Heart right ventricle (tissue), 16 donors: ENCODE results near the gene TRIM31. TPM values are rescaled to one million over a fixed set of nuclear protein-coding genes. Genes with fewer than 3 reads are reported as not detected.
"Not testable (repeated sequence)": the region's sequence is repeated elsewhere in the genome, so short reads cannot be mapped to it uniquely, and the experiment has no call there.

Experiments used
- ATAC-seq, 8 donors: fragments of 200-7000 bp; cut with Tn5 transposase; one replicate each; pipeline ENCODE4 v1.9.1; 2020; ENCODE audit warnings: mild to moderate bottlenecking in 8 of 8, moderate library complexity in 8 of 8, moderate number of reproducible peaks in 1 of 8
- DNase-seq, 2 donors: peaks; one replicate each; pipeline ENCODE4 v3.0.0-alpha.2; 2020
- H3K27ac ChIP-seq, 10 donors: fragments of 200-600 bp; sonication (generic) in 2 of 10; one replicate each; pipeline versions ENCODE4 v1.5.0 to v1.8.0; 2020 to 2022; ENCODE audit warnings: mild to moderate bottlenecking in 3 of 10
- H3K27me3 ChIP-seq, 7 donors: fragments of 200-600 bp; one replicate each; pipeline ENCODE4 v1.8.0; 2021 to 2022; ENCODE audit warnings: mild to moderate bottlenecking in 2 of 7
- H3K36me3 ChIP-seq, 9 donors: fragments of 200-600 bp; sonication (generic) in 1 of 9; one replicate each; pipeline versions ENCODE4 v1.5.0 to v1.8.0; 2020 to 2022; ENCODE audit warnings: mild to moderate bottlenecking in 2 of 9
- H3K4me1 ChIP-seq, 9 donors: fragments of 200-600 bp; sonication (generic) in 1 of 9; one replicate each; pipeline versions ENCODE4 v1.5.0 to v1.8.0; 2020 to 2022; ENCODE audit warnings: mild to moderate bottlenecking in 4 of 9
- H3K4me3 ChIP-seq, 10 donors: fragments of 200-600 bp; sonication (generic) in 2 of 10; one replicate each; pipeline versions ENCODE4 v1.5.0 to v1.8.0; 2020 to 2022; ENCODE audit warnings: mild to moderate bottlenecking in 7 of 10, moderate library complexity in 2 of 10
- H3K9me3 ChIP-seq, 11 donors: fragments of 200-600 bp in 10 of 11; sonication (generic) in 2 of 11; one replicate each; pipeline versions ENCODE4 v1.5.0 to v1.8.0; 2013 to 2022; ENCODE audit warnings: mild to moderate bottlenecking in 2 of 11, control low read depth in 1 of 11, moderate library complexity in 1 of 11
- WGBS, 2 donors: extraction: QIAGEN DNeasy Blood & Tissue Kit; methylation state at CpG; one replicate each; pipeline ENCODE4 v1.1.7; 2013; ENCODE audit warnings: inconsistent platforms in 1 of 2; 5-methylcytosine and 5-hydroxymethylcytosine counted together
- intact Hi-C, 10 donors: fragments of 100-400 bp; cut with DNase I; formaldehyde crosslinking; loops; one replicate each; pipeline versions ENCODE4 v1.11.1 to v1.14.2; 2022
- polyA plus RNA-seq, 2 donors: library from polyadenylated mRNA; stranded (reverse); fragments of 200-250 nt; gene quantifications; one replicate each; pipeline ENCODE4 v1.2.3, GENCODE V29; 2013
- total RNA-seq, 10 donors: library from RNA; stranded (reverse); fragmentation: NEBNext Ultra II Directional in 3 of 10; extraction: Animal tissue kit (Norgen Biotek cat#: 25700) in 3 of 10; gene quantifications; one replicate each; pipeline versions ENCODE4 v1.2.1 to v1.2.4, GENCODE V29; 2021 to 2023
- TF ChIP-seq, protein P1 (sequence below), 9 donors: fragments of 200-600 bp; sonication (generic) in 2 of 9; IDR thresholded peaks; one replicate each; pipeline versions ENCODE4 v1.5.0 to v1.8.0; 2021 to 2022; ENCODE audit warnings: antibody characterized with exemption in 9 of 9, mild to moderate bottlenecking in 5 of 9, moderate library complexity in 1 of 9
- donor health status: Arrhythmogenic right ventricular cardiomyopathy.
- donor health status: ischemic (EF 13 %, LVEDD 7.1; RV severe dilation, severe dysfunction).
- donor health status: healthy with polysubstance abuse.
- donor health status: DM: no; HTN: yes; CAD: no.
- donor health status: DM: no; HTN: no; CAD: no.
- donor health status: ischemic (EF 25% LVEDD 6.9; RV normal size, moderate dysfunction).
- donor health status: ischemic (EF 25% LVEDD 5.7; RV mildly dilated, moderate dysfunction).
- donor health status: healthy.
- donor health status: DM: yes; HTN: yes; CAD: no.
- donor health status: Ischemic cardiomyopathy.
- donor health status: ischemic (EF 35%, LVEDD 5.7; RV mildly dilated, moderate dysfunction).
- donor health status: nonischemic (EF 11% LVEDD 7.7; RV severe dilation, severe dysfunction).
- donor health status: DM: yes; HTN: yes; CAD: no.
- donor health status: PGD.
- donor health status: ischemic (EF 29% LVEDD 5.4; RV normal size, mild dysfunction).
- donor health status: nonischemic (EF 23%, LVEDD 6.1; RV moderate dilation, normal function).

The TRIM31 gene
- total and polyA plus RNA-seq, 12 donors, result not detected

GRCh38 chr6:30145818-30146217, 32.9 kb upstream of the TRIM31 start:
- Histone ChIP-seq H3K4me3 (no peak overlapping the region), H3K27me3 (peaks cover 0 to 59% (median 38%) of the 10 kb centered on the region in 7 donors), H3K9me3 (no peaks in the 10 kb centered on the region), H3K27ac (no peak overlapping the region), H3K4me1 (no peaks in the 10 kb centered on the region), H3K36me3 (no peaks in the 10 kb centered on the region)
- TF ChIP-seq, protein P1, sequence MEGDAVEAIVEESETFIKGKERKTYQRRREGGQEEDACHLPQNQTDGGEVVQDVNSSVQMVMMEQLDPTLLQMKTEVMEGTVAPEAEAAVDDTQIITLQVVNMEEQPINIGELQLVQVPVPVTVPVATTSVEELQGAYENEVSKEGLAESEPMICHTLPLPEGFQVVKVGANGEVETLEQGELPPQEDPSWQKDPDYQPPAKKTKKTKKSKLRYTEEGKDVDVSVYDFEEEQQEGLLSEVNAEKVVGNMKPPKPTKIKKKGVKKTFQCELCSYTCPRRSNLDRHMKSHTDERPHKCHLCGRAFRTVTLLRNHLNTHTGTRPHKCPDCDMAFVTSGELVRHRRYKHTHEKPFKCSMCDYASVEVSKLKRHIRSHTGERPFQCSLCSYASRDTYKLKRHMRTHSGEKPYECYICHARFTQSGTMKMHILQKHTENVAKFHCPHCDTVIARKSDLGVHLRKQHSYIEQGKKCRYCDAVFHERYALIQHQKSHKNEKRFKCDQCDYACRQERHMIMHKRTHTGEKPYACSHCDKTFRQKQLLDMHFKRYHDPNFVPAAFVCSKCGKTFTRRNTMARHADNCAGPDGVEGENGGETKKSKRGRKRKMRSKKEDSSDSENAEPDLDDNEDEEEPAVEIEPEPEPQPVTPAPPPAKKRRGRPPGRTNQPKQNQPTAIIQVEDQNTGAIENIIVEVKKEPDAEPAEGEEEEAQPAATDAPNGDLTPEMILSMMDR (IDR thresholded peaks at IDR 0.05), result no peak
- ATAC-seq (no peak), DNase-seq (no peak)
- 50 to 56% methylated on average over 7 of the region's 7 CpGs for WGBS, 2 donors
- intact Hi-C loops, result no loop called here

DNA sequence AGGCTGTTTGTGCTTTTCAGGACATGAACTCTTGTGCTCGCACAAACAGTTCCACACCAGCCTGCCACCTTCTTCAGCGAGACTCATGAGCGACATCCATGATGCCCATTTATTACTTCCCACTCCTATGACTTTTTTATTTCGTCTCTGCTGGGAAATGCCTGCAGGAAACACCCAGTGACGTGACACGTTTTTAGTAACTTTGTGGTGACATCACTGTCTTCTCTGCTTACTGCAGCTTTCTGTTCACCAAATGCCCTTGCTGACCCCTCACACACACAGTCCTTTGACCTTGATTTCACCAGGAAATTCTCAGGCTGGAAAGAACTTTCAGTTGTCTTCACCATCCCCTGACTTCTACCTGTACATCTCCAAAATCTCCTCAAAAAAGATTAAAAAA, 31.9 kb upstream of the TRIM31 start:
- TF ChIP-seq, protein P1 (IDR thresholded peaks at IDR 0.05), result no peak
- no peaks in the 10 kb centered on the region for H3K9me3 ChIP-seq
- intact Hi-C loops, result no loop called here
- H3K27ac ChIP-seq, result no peak overlapping the region
- WGBS, 2 donors, result 55 to 72% methylated on average over 6 of the region's 6 CpGs
- no peak for DNase-seq
- ATAC-seq, result no peak
- H3K4me1 ChIP-seq, result no peaks in the 10 kb centered on the region
- H3K4me3 ChIP-seq, result no peak overlapping the region
- peaks cover 0 to 60% (median 41%) of the 10 kb centered on the region in 7 donors for H3K27me3 ChIP-seq
- no peaks in the 10 kb centered on the region for H3K36me3 ChIP-seq

GRCh38 chr6:30143780-30144179, 30.9 kb upstream of the TRIM31 start:
- 67 to 68% methylated on average over 2 of the region's 2 CpGs for WGBS, 2 donors
- no peak overlapping the region for H3K4me3 ChIP-seq
- ATAC-seq (no peak), DNase-seq (no peak)
- H3K9me3 ChIP-seq, result no peaks in the 10 kb centered on the region
- H3K27me3 ChIP-seq, result peaks cover 0 to 62% (median 41%) of the 10 kb centered on the region in 7 donors
- no peaks in the 10 kb centered on the region for H3K36me3 ChIP-seq
- TF ChIP-seq, protein P1 (IDR thresholded peaks at IDR 0.05), result no peak
- intact Hi-C loops, result no loop called here
- no peaks in the 10 kb centered on the region for H3K4me1 ChIP-seq
- H3K27ac ChIP-seq, result no peak overlapping the region

- H3K9me3 ChIP-seq, result no peaks in the 10 kb centered on the region
- WGBS, 2 donors, result 77 to 83% methylated on average over 3 of the region's 3 CpGs
- TF ChIP-seq, protein P1 (IDR thresholded peaks at IDR 0.05), result no peak
- no peak for DNase-seq
- no peak overlapping the region for H3K27ac ChIP-seq
- no peaks in the 10 kb centered on the region for H3K36me3 ChIP-seq
- H3K4me3 ChIP-seq, result no peak overlapping the region
- intact Hi-C loops, result no loop called here
- H3K4me1 ChIP-seq, result no peaks in the 10 kb centered on the region
- no peak for ATAC-seq
- peaks cover 0 to 67% (median 43%) of the 10 kb centered on the region in 7 donors for H3K27me3 ChIP-seq
Observed at GRCh38 chr6:30142665-30143064, 29.8 kb upstream of the TRIM31 start.

GRCh38 chr6:30140240-30140639, 27.4 kb upstream of the TRIM31 start:
- H3K4me1 ChIP-seq, H3K4me3 ChIP-seq, ATAC-seq, H3K36me3 ChIP-seq, H3K27ac ChIP-seq, H3K9me3 ChIP-seq, DNase-seq, intact Hi-C loops: not testable (repeated sequence)
- peaks cover 0 to 65% (median 31%) of the 10 kb centered on the region in 7 donors for H3K27me3 ChIP-seq
- 80 to 91% methylated on average over 8 of the region's 8 CpGs for WGBS, 2 donors
